ENCODE measurements around the gene HTR3D. TPM values are rescaled to one million over a fixed set of nuclear protein-coding genes. Genes with fewer than 3 reads are reported as not detected.

HTR3D gene
- total and polyA plus RNA-seq, 2 of the 13 experiments (the other 11 are each of a cell fraction or from before 2014, with no cell fraction given), result not detected

- ChIA-PET CTCF (ENCODE audit: low intra/inter-chr PET ratio, low total read pairs) (no interaction called here), POLR2A (interaction anchor here (0.6 to 1.8 kb wide), 12 partner anchors 9 to 147 kb away, joined by 3 to 11 read pairs (median 3); partner anchors contain the start of genes EIF2B5 and PARL)
- in situ Hi-C loops (cut with HindIII; ENCODE audit: extremely low pct_ligation_motif_present, low pct_unique_long_range_greater_than_20kb), result no loop called here
- FAIRE-seq (peak; percentile 50), ATAC-seq (peak; percentile 99), DNase-seq (ENCODE audit: low spot score) (peak; percentile 92)
- H3K27me3 ChIP-seq (ENCODE audit: control insufficient read depth in 1 of 2, insufficient read depth in 2 of 2, low read length in 2 of 2), result no peaks in the 10 kb centered on the region
- H3K4me1 ChIP-seq (ENCODE audit: insufficient read depth, low read length), result peaks cover 84% of the 10 kb centered on the region
- H3K9me3 ChIP-seq (ENCODE audit: low read length), result no peaks in the 10 kb centered on the region
- intact Hi-C loops (cut with micrococcal nuclease; ENCODE audit: unreplicated experiment), result loop anchor here (2.0 kb wide), 2 partner anchors 28 to 76 kb away; partner anchors contain the start of gene ABCC5
- no peaks in the 10 kb centered on the region for H4K20me1 ChIP-seq (ENCODE audit: insufficient read depth, low read length)
- no peak overlapping the region for H2AFZ ChIP-seq (ENCODE audit: low read length)
- H3K4me3 ChIP-seq (replicated peaks in 1 of 3; ENCODE audit: insufficient read depth in 1 of 3, low read depth in 2 of 3, low read length in 3 of 3), result peak overlapping the region in 1 of 3 experiments; percentile 25; a peak in 1 of 6 replicates
- peak overlapping the region; percentile 80 for H3K27ac ChIP-seq (ENCODE audit: extremely low read length, insufficient read depth, low read length)
- H3K36me3 ChIP-seq (replicated peaks in 1 of 2; ENCODE audit: control insufficient read depth in 1 of 2, insufficient read depth in 2 of 2, low read length in 2 of 2), result peaks cover 6% of the 10 kb centered on the region in 2 experiments; a peak in 3 of 5 replicates
- peak overlapping the region; percentile 66 for H3K4me2 ChIP-seq (ENCODE audit: low read depth, low read length)
- no peaks in the 10 kb centered on the region for H3K79me2 ChIP-seq (ENCODE audit: insufficient read depth, low read length)
- BruUV-seq (replicated peaks), result no TSS peak
- H3K9ac ChIP-seq (ENCODE audit: insufficient read depth, low read depth, low read length), result peak overlapping the region; percentile 50
- WGBS (ENCODE audit: low lambda C conversion rate), result 18% methylated on average over 16 of the region's 16 CpGs
- no peak for TF ChIP-seq MTA1 (CRISPR knock-in tag; IDR thresholded peaks at IDR 0.05; ENCODE audit: borderline replicate concordance)
- peak; percentile 89 for TF ChIP-seq ZNF710 (CRISPR knock-in tag; IDR thresholded peaks at IDR 0.05; ENCODE audit: borderline replicate concordance)
- TF ChIP-seq ZNF761 (CRISPR knock-in tag; conservative IDR thresholded peaks at IDR 0.05), result no peak
- no peak for TF ChIP-seq NR1H2 (CRISPR knock-in tag; IDR thresholded peaks at IDR 0.05; ENCODE audit: borderline replicate concordance, low read depth)
- TF ChIP-seq ZNF441 (CRISPR knock-in tag; IDR thresholded peaks at IDR 0.05; ENCODE audit: borderline replicate concordance), result 0 out of 2 replicates have a peak, but pooled peaks have one; percentile 41
- no peak; the same call in 1 of the 2 replicates for TF ChIP-seq ELF3 (CRISPR knock-in tag; IDR thresholded peaks at IDR 0.05)
- no peak for TF ChIP-seq KAT8 (CRISPR knock-in tag; IDR thresholded peaks at IDR 0.05)
- peak; percentile 45; the same call in 1 of the 2 replicates for TF ChIP-seq RARA (CRISPR knock-in tag; IDR thresholded peaks at IDR 0.05)
- peak; percentile 64; the same call in 1 of the 2 replicates for TF ChIP-seq NR2C2 (CRISPR knock-in tag; IDR thresholded peaks at IDR 0.05; ENCODE audit: borderline replicate concordance)
- 0 out of 2 replicates have a peak, but pooled peaks have one; percentile 26 for TF ChIP-seq ZNF343 (CRISPR knock-in tag; IDR thresholded peaks at IDR 0.05)
- TF ChIP-seq RELA (CRISPR knock-in tag; IDR thresholded peaks at IDR 0.05), result no peak
- no peak for TF ChIP-seq ZNF235 (CRISPR knock-in tag; IDR thresholded peaks at IDR 0.05; ENCODE audit: borderline replicate concordance)
- no peak for TF ChIP-seq MAZ (IDR thresholded peaks at IDR 0.05; ENCODE audit: borderline replicate concordance, low read depth, low read length)
- 0 out of 2 replicates have a peak, but pooled peaks have one; percentile 40 for TF ChIP-seq MAZ (CRISPR knock-in tag; IDR thresholded peaks at IDR 0.05; ENCODE audit: low read depth)
- TF ChIP-seq MAX (IDR thresholded peaks at IDR 0.05), result peak; percentile 68; the same call in 1 of the 2 replicates
- no peak; the same call in 1 of the 2 replicates for TF ChIP-seq ZNF792 (CRISPR knock-in tag; IDR thresholded peaks at IDR 0.05)
- 0 out of 2 replicates have a peak, but pooled peaks have one; percentile 43 for TF ChIP-seq TOE1 (CRISPR knock-in tag; IDR thresholded peaks at IDR 0.05)
- TF ChIP-seq ZNF253 (CRISPR knock-in tag; IDR thresholded peaks at IDR 0.05; ENCODE audit: borderline replicate concordance), result no peak
- no peak for TF ChIP-seq ATF5 (CRISPR knock-in tag; IDR thresholded peaks at IDR 0.05; ENCODE audit: low read depth)
- TF ChIP-seq ZNF44 (CRISPR knock-in tag; IDR thresholded peaks at IDR 0.05), result no peak
- TF ChIP-seq, protein P1, sequence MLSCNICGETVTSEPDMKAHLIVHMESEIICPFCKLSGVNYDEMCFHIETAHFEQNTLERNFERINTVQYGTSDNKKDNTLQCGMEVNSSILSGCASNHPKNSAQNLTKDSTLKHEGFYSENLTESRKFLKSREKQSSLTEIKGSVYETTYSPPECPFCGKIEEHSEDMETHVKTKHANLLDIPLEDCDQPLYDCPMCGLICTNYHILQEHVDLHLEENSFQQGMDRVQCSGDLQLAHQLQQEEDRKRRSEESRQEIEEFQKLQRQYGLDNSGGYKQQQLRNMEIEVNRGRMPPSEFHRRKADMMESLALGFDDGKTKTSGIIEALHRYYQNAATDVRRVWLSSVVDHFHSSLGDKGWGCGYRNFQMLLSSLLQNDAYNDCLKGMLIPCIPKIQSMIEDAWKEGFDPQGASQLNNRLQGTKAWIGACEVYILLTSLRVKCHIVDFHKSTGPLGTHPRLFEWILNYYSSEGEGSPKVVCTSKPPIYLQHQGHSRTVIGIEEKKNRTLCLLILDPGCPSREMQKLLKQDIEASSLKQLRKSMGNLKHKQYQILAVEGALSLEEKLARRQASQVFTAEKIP (CRISPR knock-in tag; IDR thresholded peaks at IDR 0.05; ENCODE audit: borderline replicate concordance), result no peak
These were observed 43.2 kb upstream of the HTR3D start for GRCh38 chr3:183988216-183988790.

Measured in HepG2 (cell line).